HG02973 (cell line): ENCODE data around the gene SERTAD3.
"Not testable (repeated sequence)": the region's sequence is repeated elsewhere in the genome, so short reads cannot be mapped to it uniquely, and the experiment has no call there.

Experiments
- ATAC-seq: cut with Tn5 transposase; IDR thresholded peaks from one replicate; pipeline ENCODE4 v1.9.1; 2021; ENCODE audit warnings: moderate library complexity; ENCODE audit not compliant: unreplicated experiment

The SERTAD3 gene

GRCh38 chr19:40444000-40444824 lies at the start of gene SERTAD3:
TSS of gene SERTAD3 (minus strand) at chr19:40444335. CDS start at chr19:40442080, 2,255 bp downstream.
- peak; percentile 51 for ATAC-seq

GRCh38 chr19:40493778-40494177 lies 49.6 kb upstream of the SERTAD3 start:
- ATAC-seq = no peak

GRCh38 chr19:40492274-40492673 lies 48.1 kb upstream of the SERTAD3 start:
- no peak for ATAC-seq

- ATAC-seq = no peak
Observed at GRCh38 chr19:40489882-40490230, 45.7 kb upstream of the SERTAD3 start.

GRCh38 chr19:40486017-40486416 lies 41.9 kb upstream of the SERTAD3 start:
- no peak for ATAC-seq

- not testable (repeated sequence) for ATAC-seq
Observed at GRCh38 chr19:40475878-40476644, 31.9 kb upstream of the SERTAD3 start.

- no peak for ATAC-seq
Observed at GRCh38 chr19:40474737-40475136, 30.6 kb upstream of the SERTAD3 start.

GRCh38 chr19:40472516-40472915 lies 28.4 kb upstream of the SERTAD3 start:
- ATAC-seq = no peak

GRCh38 chr19:40471111-40471510 lies 27.0 kb upstream of the SERTAD3 start:
- ATAC-seq = no peak

GRCh38 chr19:40469011-40469410 lies 24.9 kb upstream of the SERTAD3 start:
- ATAC-seq = no peak

- ATAC-seq = no peak
Observed at GRCh38 chr19:40466985-40467734, 23.0 kb upstream of the SERTAD3 start, which contains the start of gene SPTBN4. TSS of gene SPTBN4 (plus strand) at chr19:40467001. CDS start at chr19:40472622, 5,621 bp downstream.

- no peak for ATAC-seq
Observed at GRCh38 chr19:40466219-40466984, 22.3 kb upstream of the SERTAD3 start.

- ATAC-seq = peak; percentile 74
Observed at GRCh38 chr19:40465557-40466218, 21.6 kb upstream of the SERTAD3 start, which contains the start of gene BLVRB. TSS of gene BLVRB (minus strand) at chr19:40465745. CDS start at chr19:40465688, 57 bp downstream.

GRCh38 chr19:40465025-40465556 lies 21.0 kb upstream of the SERTAD3 start:
- ATAC-seq = no peak

- no peak for ATAC-seq
Observed at GRCh38 chr19:40464059-40465024, 20.2 kb upstream of the SERTAD3 start.

- not testable (repeated sequence) for ATAC-seq
Observed at GRCh38 chr19:40463587-40464037, 19.5 kb upstream of the SERTAD3 start.

- ATAC-seq = no peak
Observed at GRCh38 chr19:40461669-40462221, 17.6 kb upstream of the SERTAD3 start.

- no peak for ATAC-seq
Observed at GRCh38 chr19:40460185-40460584, 16.1 kb upstream of the SERTAD3 start.
